ENCODE measurements around the gene CRCP. TPM values are rescaled to one million over a fixed set of nuclear protein-coding genes. Genes with fewer than 3 reads are reported as not detected.
A peak's percentile ranks its signal among the peaks of the same experiment; 100 is the strongest.
"Not testable (repeated sequence)": the region's sequence is repeated elsewhere in the genome, so short reads cannot be mapped to it uniquely, and the experiment has no call there.

The CRCP gene
- total RNA-seq, 6 experiments from 2014 or later, result 29.8 to 37.6 (median 33.7) TPM

- Mint-ChIP-seq H3K27ac (peak overlapping the region; percentile 34), H3K4me3 (no peak overlapping the region), H3K4me1 (ENCODE audit: low read depth) (peaks cover 58% of the 10 kb centered on the region), H3K27me3 (ENCODE audit: insufficient read depth) (no peaks in the 10 kb centered on the region; the same call in 1 of the 2 replicates), H3K36me3 (ENCODE audit: low read depth) (peaks cover 43% of the 10 kb centered on the region), H3K9me3 (no peaks in the 10 kb centered on the region)
- TF ChIP-seq CTCF (IDR thresholded peaks at IDR 0.05), result no peak
- DNase-seq, result no peak
Observed at GRCh38 chr7:66145400-66146104, 30.9 kb downstream of the CRCP start.

GRCh38 chr7:66146701-66147100, 32.1 kb downstream of the CRCP start:
- peaks cover 55% of the 10 kb centered on the region for H3K4me1 Mint-ChIP-seq (ENCODE audit: low read depth)
- DNase-seq, result peak; percentile 44

GRCh38 chr7:66147657-66148056, 33.0 kb downstream of the CRCP start:
- Mint-ChIP-seq H3K4me1 (ENCODE audit: low read depth) (peaks cover 65% of the 10 kb centered on the region), H3K27ac (peak overlapping the region; percentile 96; the same call in 1 of the 2 replicates), H3K36me3 (ENCODE audit: low read depth) (peaks cover 46% of the 10 kb centered on the region)
- not testable (repeated sequence) for H3K4me3 Mint-ChIP-seq; H3K9me3 Mint-ChIP-seq; H3K27me3 Mint-ChIP-seq (ENCODE audit: insufficient read depth); DNase-seq

More at GRCh38 chr7:66146701-66147100, 32.1 kb downstream of the CRCP start:
- Mint-ChIP-seq H3K9me3 (no peaks in the 10 kb centered on the region), H3K36me3 (ENCODE audit: low read depth) (peaks cover 43% of the 10 kb centered on the region), H3K27me3 (ENCODE audit: insufficient read depth) (no peaks in the 10 kb centered on the region; the same call in 1 of the 2 replicates), H3K27ac (peak overlapping the region; percentile 28), H3K4me3 (no peak overlapping the region)
- no peak for TF ChIP-seq CTCF (IDR thresholded peaks at IDR 0.05)

DNA sequence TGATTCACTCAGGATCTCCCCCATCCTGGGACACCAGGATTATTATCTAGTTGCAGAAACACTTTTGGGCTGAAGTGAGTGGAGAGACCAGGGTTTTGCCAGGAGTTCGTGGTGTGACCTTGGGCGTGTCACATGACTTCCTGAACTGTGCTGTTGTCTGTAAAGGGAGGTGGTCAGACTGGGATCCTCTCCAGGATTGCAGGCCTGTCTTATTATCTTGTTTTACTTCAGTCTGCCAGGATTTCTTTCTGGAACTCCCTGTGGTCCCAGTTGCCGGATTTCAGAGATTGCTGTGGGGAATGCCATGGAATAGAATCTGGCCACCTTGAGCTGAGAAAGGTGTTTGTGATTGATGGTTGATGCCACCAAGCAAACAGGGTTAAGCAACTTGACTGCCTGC, 35.8 kb downstream of the CRCP start:
- Mint-ChIP-seq H3K27ac (peak overlapping the region; percentile 96), H3K9me3 (no peaks in the 10 kb centered on the region), H3K4me3 (peak overlapping the region; percentile 57), H3K36me3 (ENCODE audit: low read depth) (peaks cover 33% of the 10 kb centered on the region), H3K4me1 (ENCODE audit: low read depth) (peaks cover 63% of the 10 kb centered on the region), H3K27me3 (ENCODE audit: insufficient read depth) (no peaks in the 10 kb centered on the region; the same call in none of the 2 replicates)
- peak; percentile 38 for DNase-seq
- no peak for TF ChIP-seq CTCF (IDR thresholded peaks at IDR 0.05)

DNA sequence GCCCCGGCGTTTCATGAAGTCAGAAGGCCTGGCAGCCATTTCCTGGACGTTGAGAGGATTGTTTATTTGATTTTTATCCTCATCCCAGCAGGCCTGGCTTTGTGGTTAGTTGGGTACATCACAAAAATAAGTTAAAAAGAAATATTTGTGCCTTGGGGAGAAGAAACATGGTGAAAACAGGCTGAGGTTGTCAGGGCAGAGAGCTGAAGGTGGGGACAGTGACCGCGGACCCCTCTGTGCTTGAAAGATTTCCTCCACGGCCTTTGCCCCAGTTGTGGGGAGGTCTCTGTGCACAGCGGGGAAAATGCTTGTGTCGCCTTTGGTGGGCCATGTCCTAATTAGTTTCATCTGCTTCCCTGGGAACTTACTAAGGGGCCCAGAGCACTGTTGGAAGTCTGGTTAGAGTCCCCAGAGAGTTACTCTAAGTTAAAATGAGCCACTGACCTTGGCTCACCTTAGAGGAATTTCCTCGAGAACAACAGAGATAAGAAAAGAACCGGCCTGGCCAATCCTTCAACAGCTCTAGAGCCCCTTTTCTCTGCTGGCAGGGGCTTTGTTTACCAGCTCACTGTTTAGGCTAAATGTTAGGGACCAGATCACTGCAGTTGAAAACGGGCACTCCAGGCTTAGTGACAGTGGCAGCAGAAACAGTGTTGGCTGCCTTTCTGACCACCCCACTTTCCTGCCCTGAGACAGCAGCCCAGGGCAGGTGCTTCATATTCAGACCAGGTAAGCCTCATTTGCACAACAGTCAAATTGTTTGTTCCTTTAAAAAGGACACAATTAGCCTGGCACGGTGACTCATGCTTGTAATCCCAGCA, 37.9 kb downstream of the CRCP start:
- peaks cover 20% of the 10 kb centered on the region for H3K36me3 Mint-ChIP-seq (ENCODE audit: low read depth)
- peak overlapping the region; percentile 68 for H3K4me3 Mint-ChIP-seq
- no peaks in the 10 kb centered on the region for H3K9me3 Mint-ChIP-seq
- H3K27ac Mint-ChIP-seq, result peak overlapping the region; percentile 89
- no peaks in the 10 kb centered on the region; the same call in none of the 2 replicates for H3K27me3 Mint-ChIP-seq (ENCODE audit: insufficient read depth)
- no peak for TF ChIP-seq CTCF (IDR thresholded peaks at IDR 0.05)
- DNase-seq, result no peak
- peaks cover 46% of the 10 kb centered on the region for H3K4me1 Mint-ChIP-seq (ENCODE audit: low read depth)

All from HFFc6 (cell line).